IMR-90 (cell line): Measurements from ENCODE around the gene C15orf40. TPM values are rescaled to one million over a fixed set of nuclear protein-coding genes. Genes with fewer than 3 reads are reported as not detected.

ENCODE experiments used
- ATAC-seq: fragments of 200-7000 bp; cut with Tn5 transposase; 2 replicates; pipeline ENCODE4 v1.9.1; 2020; ENCODE audit warnings: low read depth, mild to moderate bottlenecking, moderate library complexity
- BruUV-seq: library from RNA; stranded (reverse); fragments of 400-500 nt; replicated peaks from 2 replicates; lab custom pipeline; 2021; lab: Mats Ljungman, UMichigan
- CTCF ChIA-PET: fragments of 300-600 bp; formaldehyde crosslinking; extraction: SDS; loops from one replicate; lab custom pipeline; 2021; ENCODE audit warnings: antibody characterized with exemption; lab: Yijun Ruan, JAX
- POLR2A ChIA-PET: fragments of 300-600 bp; sonication (Branson Sonifier 250); formaldehyde crosslinking; loops from one replicate; lab custom pipeline; 2022; ENCODE audit warnings: antibody characterized with exemption; ENCODE audit not compliant: unreplicated experiment; lab: Charles Lee
- DNase-seq: peaks from one replicate; pipeline ENCODE4 v3.0.0; 2013
- H2AFZ ChIP-seq: replicated peaks from 2 replicates; pipeline ENCODE3; 2013; ENCODE audit warnings: low read length, mild to moderate bottlenecking; ENCODE audit not compliant: poor library complexity
- H2AK5ac ChIP-seq: 2 replicates; pipeline ENCODE4 v1.6.1; 2013; ENCODE audit warnings: low read depth, low read length, inconsistent platforms
- H2AK9ac ChIP-seq: replicated peaks from 2 replicates; pipeline ENCODE3; 2013; ENCODE audit warnings: mild to moderate bottlenecking, low read depth, low read length, moderate library complexity; ENCODE audit not compliant: poor library complexity
- H2BK120ac ChIP-seq: 2 replicates; pipeline ENCODE4 v1.6.1; 2013; ENCODE audit warnings: low read depth, low read length, inconsistent platforms
- H2BK15ac ChIP-seq: 3 replicates; pipeline ENCODE4 v1.6.1; 2013; ENCODE audit warnings: low read depth, low read length, inconsistent platforms
- H2BK20ac ChIP-seq: 2 replicates; pipeline ENCODE4 v1.6.1; 2013; ENCODE audit warnings: low read depth, mild to moderate bottlenecking, inconsistent platforms, low read length, moderate library complexity
- H2BK5ac ChIP-seq: 2 replicates; pipeline ENCODE4 v1.6.1; 2013; ENCODE audit warnings: mild to moderate bottlenecking, low read depth, low read length, inconsistent platforms; ENCODE audit not compliant: poor library complexity, severe bottlenecking
- H3K14ac ChIP-seq: replicated peaks from 2 replicates; pipeline ENCODE4 v1.6.1; 2013; ENCODE audit warnings: low read depth, low read length, inconsistent platforms
- H3K18ac ChIP-seq: 2 replicates; pipeline ENCODE4 v1.6.1; 2013; ENCODE audit warnings: low read depth, low read length, control low read depth
- H3K23ac ChIP-seq: 2 replicates; pipeline ENCODE4 v1.6.1; 2013; ENCODE audit warnings: low read depth, low read length, inconsistent platforms
- H3K27ac ChIP-seq: 2 replicates; pipeline ENCODE4 v1.5.1; 2013; ENCODE audit warnings: mild to moderate bottlenecking, control low read depth, low read length; ENCODE audit not compliant: insufficient read depth
- H3K27me3 ChIP-seq: 2 replicates; pipeline ENCODE4 v1.6.1; 2013; ENCODE audit warnings: low read length; ENCODE audit not compliant: control insufficient read depth, insufficient read depth
- H3K36me3 ChIP-seq: 2 replicates; pipeline ENCODE4 v1.6.1; 2013; ENCODE audit warnings: low read length, mixed read lengths; ENCODE audit not compliant: control insufficient read depth, insufficient read depth
- H3K4ac ChIP-seq: 2 replicates; pipeline ENCODE4 v1.6.1; 2013; ENCODE audit warnings: low read depth, low read length, inconsistent platforms
- H3K4me1 ChIP-seq: 2 replicates; pipeline ENCODE4 v1.6.1; 2013; ENCODE audit warnings: low read length, mixed read lengths; ENCODE audit not compliant: control insufficient read depth, insufficient read depth
- H3K4me2 ChIP-seq: 2 replicates; pipeline ENCODE4 v1.6.1; 2013; ENCODE audit warnings: low read depth, mild to moderate bottlenecking, control low read depth, low read length, moderate library complexity
- H3K4me3 ChIP-seq: 2 replicates; pipeline ENCODE4 v1.5.1; 2013; ENCODE audit warnings: low read depth, mild to moderate bottlenecking, control low read depth, low read length, moderate library complexity; ENCODE audit not compliant: insufficient read depth
- H3K56ac ChIP-seq: 2 replicates; pipeline ENCODE4 v1.6.1; 2013; ENCODE audit warnings: low read length, inconsistent platforms; ENCODE audit not compliant: insufficient read depth; ENCODE audit errors: extremely low read depth
- H3K79me1 ChIP-seq, 2 experiments: 2 replicates each; pipeline ENCODE4 v1.6.1; 2013; ENCODE audit warnings: low read length in 2 of 2, inconsistent platforms in 1 of 2, low read depth in 1 of 2
- H3K9ac ChIP-seq: 2 replicates; pipeline ENCODE4 v1.6.1; 2013; ENCODE audit warnings: low read depth, low read length, control low read depth
- H3K9me1 ChIP-seq: 2 replicates; pipeline ENCODE4 v1.6.1; 2013; ENCODE audit warnings: low read length, inconsistent platforms; ENCODE audit not compliant: insufficient read depth
- H3K9me3 ChIP-seq: 2 replicates; pipeline ENCODE4 v1.6.1; 2013; ENCODE audit warnings: low read length; ENCODE audit not compliant: control insufficient read depth, insufficient read depth
- H4K20me1 ChIP-seq: 2 replicates; pipeline ENCODE4 v1.6.1; 2013; ENCODE audit warnings: low read length, inconsistent platforms; ENCODE audit not compliant: insufficient read depth
- H4K5ac ChIP-seq: 2 replicates; pipeline ENCODE4 v1.6.1; 2013; ENCODE audit warnings: mild to moderate bottlenecking, low read depth, low read length, control low read depth
- H4K8ac ChIP-seq, 2 experiments: 2 replicates each; pipeline ENCODE4 v1.6.1; 2013; ENCODE audit warnings: low read depth in 2 of 2, low read length in 2 of 2, control low read depth in 1 of 2, inconsistent platforms in 1 of 2
- H4K91ac ChIP-seq: 2 replicates; pipeline ENCODE4 v1.6.1; 2013; ENCODE audit warnings: low read depth, low read length, inconsistent platforms; ENCODE audit not compliant: insufficient read depth
- BHLHE40 ChIP-seq: fragments of 150-350 bp; IDR thresholded peaks from 2 replicates; pipeline ENCODE4 v1.6.1; 2016; ENCODE audit warnings: mild to moderate bottlenecking, low read depth, low read length
- CEBPB ChIP-seq: IDR thresholded peaks from 2 replicates; pipeline ENCODE4 v1.6.1; 2012; ENCODE audit warnings: low read depth, low read length, improper control_type of control experiment
- CHD1 ChIP-seq: IDR thresholded peaks from 2 replicates; pipeline ENCODE4 v1.6.1; 2012; ENCODE audit warnings: low read depth, low read length, improper control_type of control experiment
- CTCF ChIP-seq: conservative IDR thresholded peaks from 2 replicates; pipeline ENCODE4 v1.5.1; 2012; ENCODE audit warnings: mild to moderate bottlenecking, low read depth, low read length, improper control_type of control experiment
- ELK1 ChIP-seq: fragments of 150-350 bp; IDR thresholded peaks from 2 replicates; pipeline ENCODE4 v1.6.1; 2016; ENCODE audit warnings: low read depth, mild to moderate bottlenecking, low read length, moderate library complexity, borderline replicate concordance
- FOS ChIP-seq: fragments of 150-350 bp; IDR thresholded peaks from 2 replicates; pipeline ENCODE4 v1.6.1; 2016; ENCODE audit warnings: low read depth, low read length
- MAZ ChIP-seq: IDR thresholded peaks from 2 replicates; pipeline ENCODE4 v1.6.1; 2012; ENCODE audit warnings: low read depth, mild to moderate bottlenecking, low read length, improper control_type of control experiment, moderate library complexity, borderline replicate concordance
- MXI1 ChIP-seq: IDR thresholded peaks from 2 replicates; pipeline ENCODE4 v1.6.1; 2012; ENCODE audit warnings: low read depth, mild to moderate bottlenecking, low read length, moderate library complexity, borderline replicate concordance
- NFE2L2 ChIP-seq: fragments of 150-350 bp; IDR thresholded peaks from 2 replicates; pipeline ENCODE4 v1.6.1; 2016; ENCODE audit warnings: low read depth, mild to moderate bottlenecking, low read length
- POLR2A ChIP-seq: IDR thresholded peaks from 2 replicates; pipeline ENCODE4 v1.6.1; 2012; ENCODE audit warnings: mild to moderate bottlenecking, low read depth, low read length
- RAD21 ChIP-seq: IDR thresholded peaks from 2 replicates; pipeline ENCODE4 v1.6.1; 2012; ENCODE audit warnings: low read length, improper control_type of control experiment
- RCOR1 ChIP-seq: IDR thresholded peaks from 2 replicates; pipeline ENCODE4 v1.6.1; 2012; ENCODE audit warnings: mild to moderate bottlenecking, low read length, improper control_type of control experiment; ENCODE audit not compliant: insufficient replicate concordance
- RFX5 ChIP-seq: IDR thresholded peaks from 2 replicates; pipeline ENCODE4 v1.8.0; 2012; ENCODE audit warnings: low read depth, mild to moderate bottlenecking, low read length, moderate library complexity
- SMC3 ChIP-seq: fragments of 150-350 bp; IDR thresholded peaks from 2 replicates; pipeline ENCODE4 v1.6.1; 2016; ENCODE audit warnings: low read depth, mild to moderate bottlenecking, antibody characterized with exemption, low read length, moderate library complexity
- USF2 ChIP-seq: fragments of 150-350 bp; IDR thresholded peaks from 2 replicates; pipeline ENCODE4 v1.6.1; 2017; ENCODE audit warnings: mild to moderate bottlenecking, antibody characterized with exemption, low read length, low read depth
- WGBS, 2 experiments: methylation state at CpG; one replicate each; pipeline versions ENCODE4 v1.1.5 to v1.1.7; 2013; ENCODE audit warnings: missing lambda C conversion rate in 2 of 2; ENCODE audit not compliant: insufficient read length in 1 of 2; ENCODE audit errors: extremely low coverage in 2 of 2; 5-methylcytosine and 5-hydroxymethylcytosine counted together
- dilution Hi-C: fragments of 300-500 bp; cut with HindIII; formaldehyde crosslinking; loops from one replicate; pipeline ENCODE4 v1.14.3; 2018; ENCODE audit warnings: low sequenced_read_pairs; ENCODE audit not compliant: unreplicated experiment
- in situ Hi-C: fragments of 300-500 bp; cut with MboI; formaldehyde crosslinking; loops from 3 replicates; pipeline ENCODE4 v1.14.3; 2019; ENCODE audit warnings: low sequenced_read_pairs, inconsistent platforms, mixed read lengths
- intact Hi-C: fragments of 100-400 bp; cut with micrococcal nuclease; formaldehyde crosslinking; loops from 2 replicates; pipeline ENCODE4 v1.10.0; 2022
- polyA plus RNA-seq, 3 experiments: library from polyadenylated mRNA; depleted of rRNA; stranded (reverse); fragments of >200 nt; gene quantifications; 2 replicates each; pipeline ENCODE4 v1.2.3, GENCODE V29; 2012; ENCODE audit warnings: low replicate concordance in 1 of 3
- total RNA-seq: library from RNA; depleted of rRNA; stranded (reverse); fragments of >200 nt; gene quantifications from 2 replicates; pipeline ENCODE4 v1.2.3, GENCODE V29; 2012

Gene C15orf40
- total and polyA plus RNA-seq, 2 of the 4 experiments (the other 2 are of a cell fraction): 7.0 to 10.7 TPM

- Histone ChIP-seq H2BK20ac (no peak overlapping the region), H3K9me3 (no peaks in the 10 kb centered on the region), H3K14ac (no peak overlapping the region), H3K36me3 (no peaks in the 10 kb centered on the region), H3K9me1 (no peaks in the 10 kb centered on the region), H3K56ac (no peak overlapping the region), H3K27ac (no peak overlapping the region), H4K91ac (no peak overlapping the region), H3K4ac (no peak overlapping the region), H3K27me3 (peaks cover 14% of the 10 kb centered on the region), H3K4me2 (no peak overlapping the region), H2AFZ (no peak overlapping the region), H3K79me1 (no peaks in the 10 kb centered on the region), H3K23ac (no peak overlapping the region), H3K4me3 (no peak overlapping the region), H2AK9ac (no peak overlapping the region), H4K8ac (no peak overlapping the region), H2AK5ac (no peak overlapping the region), H2BK5ac (no peak overlapping the region), H4K5ac (no peak overlapping the region), H3K9ac (no peak overlapping the region), H2BK15ac (no peak overlapping the region), H4K20me1 (no peaks in the 10 kb centered on the region), H3K4me1 (no peaks in the 10 kb centered on the region), H2BK120ac (no peak overlapping the region), H3K18ac (no peak overlapping the region)
- no TSS peak for BruUV-seq
- intact Hi-C loops (no loop called here), dilution Hi-C loops (no loop called here), in situ Hi-C loops (no loop called here)
- no CpG with 5 or more reads among the region's 5 CpGs for WGBS, 2 experiments
- ChIA-PET CTCF (no interaction called here), POLR2A (no interaction called here)
- no peak for TF ChIP-seq CTCF
- TF ChIP-seq USF2: no peak
- TF ChIP-seq CEBPB: no peak
- TF ChIP-seq BHLHE40: no peak
- TF ChIP-seq NFE2L2: no peak
- no peak for TF ChIP-seq POLR2A
- no peak for TF ChIP-seq FOS
- TF ChIP-seq RAD21: no peak
- TF ChIP-seq RCOR1: no peak
- no peak for TF ChIP-seq MAZ
- no peak for TF ChIP-seq ELK1
- TF ChIP-seq CHD1: no peak
- TF ChIP-seq RFX5: no peak
- no peak for TF ChIP-seq MXI1
- TF ChIP-seq SMC3: no peak
- no peak for ATAC-seq
- no peak for DNase-seq
These were observed 66.1 kb downstream of the C15orf40 start for GRCh38 chr15:82945326-82945725.
